Measurements from ENCODE around the gene CCDC138.
"Not testable (repeated sequence)": the region's sequence is repeated elsewhere in the genome, so short reads cannot be mapped to it uniquely, and the experiment has no call there.

CCDC138 gene

GRCh38 chr2:108786354-108787215 lies at the start of gene CCDC138:
CCDC138 (plus strand) TSS chr2:108786771; CDS start chr2:108786823, 52 bp downstream.
- peak; percentile 94 for DNase-seq

GRCh38 chr2:108757973-108758372 lies 28.6 kb upstream of the CCDC138 start:
- not testable (repeated sequence) for DNase-seq

- DNase-seq: not testable (repeated sequence)
Observed at GRCh38 chr2:108762618-108763017, 24.0 kb upstream of the CCDC138 start.

GRCh38 chr2:108766671-108767070 lies 19.9 kb upstream of the CCDC138 start:
- DNase-seq: not testable (repeated sequence)

- DNase-seq: not testable (repeated sequence)
Observed at GRCh38 chr2:108767859-108768258, 18.7 kb upstream of the CCDC138 start.

- DNase-seq: no peak
Observed at GRCh38 chr2:108776475-108776874, 10.1 kb upstream of the CCDC138 start.

GRCh38 chr2:108778857-108779256 lies 7.7 kb upstream of the CCDC138 start:
- DNase-seq: no peak

GRCh38 chr2:108786008-108786353 lies 590 bp upstream of the CCDC138 start:
- no peak for DNase-seq

GRCh38 chr2:108787216-108787541 lies 608 bp downstream of the CCDC138 start:
- DNase-seq: no peak

GRCh38 chr2:108803045-108803736 lies 16.6 kb downstream of the CCDC138 start:
- no peak for DNase-seq

- no peak for DNase-seq
Observed at GRCh38 chr2:108805032-108805431, 18.5 kb downstream of the CCDC138 start.

- DNase-seq: no peak
Observed at GRCh38 chr2:108805782-108806181, 19.2 kb downstream of the CCDC138 start.

- DNase-seq: no peak
Observed at GRCh38 chr2:108806371-108807113, 20.0 kb downstream of the CCDC138 start.

GRCh38 chr2:108809936-108810335 lies 23.4 kb downstream of the CCDC138 start:
- DNase-seq: no peak

- no peak for DNase-seq
Observed at GRCh38 chr2:108810993-108811957, 24.7 kb downstream of the CCDC138 start.

- DNase-seq: no peak
Observed at GRCh38 chr2:108813732-108814131, 27.2 kb downstream of the CCDC138 start.

GRCh38 chr2:108820482-108820881 lies 33.9 kb downstream of the CCDC138 start:
- DNase-seq: no peak

GRCh38 chr2:108823286-108823685 lies 36.7 kb downstream of the CCDC138 start:
- no peak for DNase-seq

GRCh38 chr2:108824316-108825070 lies 37.9 kb downstream of the CCDC138 start:
- DNase-seq: no peak

- no peak for DNase-seq
Observed at GRCh38 chr2:108825254-108825653, 38.7 kb downstream of the CCDC138 start.

- DNase-seq: no peak
Observed at GRCh38 chr2:108825736-108826135, 39.2 kb downstream of the CCDC138 start.

All from activated naive CD4-positive, alpha-beta T cell treated with anti-CD3 and anti-CD28 coated beads, Interleukin-2, amount 50 U/mL, for 16 hours (primary cell).